ENCODE data around the gene CACNA1E. TPM values are rescaled to one million over a fixed set of nuclear protein-coding genes. Genes with fewer than 3 reads are reported as not detected.

CACNA1E gene
- total and polyA plus RNA-seq, 2 of the 4 experiments (the other 2 are of a cell fraction) = not detected

- BruUV-seq (replicated peaks) = no TSS peak
- CTCF ChIA-PET = no interaction called here
- no peak overlapping the region for H3K4me2 ChIP-seq (ENCODE audit: low read depth, low read length)
These were observed 149.2 kb downstream of the CACNA1E start for GRCh38 chr1:181632492-181632891.

More at GRCh38 chr1:181632492-181632891, 149.2 kb downstream of the CACNA1E start:
- no peaks in the 10 kb centered on the region for H3K9me1 ChIP-seq (ENCODE audit: insufficient read depth, low read length)
- H3K4me3 ChIP-seq (ENCODE audit: insufficient read depth, low read depth, low read length) = no peak overlapping the region
- H2BK15ac ChIP-seq (ENCODE audit: low read depth, low read length) = no peak overlapping the region
- H3K9me3 ChIP-seq (ENCODE audit: control insufficient read depth, insufficient read depth, low read length) = 0 out of 2 replicates have a peak, but pooled peaks cover 2% of the 10 kb centered on the region
- no peak overlapping the region for H4K5ac ChIP-seq (ENCODE audit: low read depth, low read length)
- H3K23ac ChIP-seq (ENCODE audit: low read depth, low read length) = no peak overlapping the region
- no peak overlapping the region for H2BK5ac ChIP-seq (ENCODE audit: low read depth, low read length, poor library complexity, severe bottlenecking)
- WGBS, 2 experiments (ENCODE audit: extremely low coverage in 2 of 2, insufficient read length in 1 of 2) = no CpG with 5 or more reads among the region's 1 CpG
- TF ChIP-seq SMC3 (IDR thresholded peaks at IDR 0.05; ENCODE audit: low read depth, low read length) (no peak), BHLHE40 (IDR thresholded peaks at IDR 0.05; ENCODE audit: low read depth, low read length) (no peak), MAFK (IDR thresholded peaks at IDR 0.05; ENCODE audit: low read depth, low read length) (no peak)
- no peak overlapping the region for H4K91ac ChIP-seq (ENCODE audit: insufficient read depth, low read depth, low read length)
- in situ Hi-C loops (cut with MboI; ENCODE audit: low sequenced_read_pairs) = no loop called here
- no peak overlapping the region for H2BK120ac ChIP-seq (ENCODE audit: low read depth, low read length)
- no peak overlapping the region for H4K8ac ChIP-seq (ENCODE audit: low read depth in 2 of 2, low read length in 2 of 2)
- no peaks in the 10 kb centered on the region for H3K36me3 ChIP-seq (ENCODE audit: control insufficient read depth, insufficient read depth, low read length)
- H4K20me1 ChIP-seq (ENCODE audit: insufficient read depth, low read length) = no peaks in the 10 kb centered on the region
- H2AK5ac ChIP-seq (ENCODE audit: low read depth, low read length) = no peak overlapping the region
- no peak overlapping the region for H2AFZ ChIP-seq (replicated peaks; ENCODE audit: low read length, poor library complexity)
- dilution Hi-C loops (cut with HindIII; ENCODE audit: low sequenced_read_pairs, unreplicated experiment) = no loop called here
- H3K27ac ChIP-seq (ENCODE audit: insufficient read depth, low read length) = no peak overlapping the region
- no peak overlapping the region for H3K9ac ChIP-seq (ENCODE audit: low read depth, low read length)
- DNase-seq = no peak
- H3K4ac ChIP-seq (ENCODE audit: low read depth, low read length) = no peak overlapping the region
- H3K14ac ChIP-seq (replicated peaks; ENCODE audit: low read depth, low read length) = no peak overlapping the region
- no peaks in the 10 kb centered on the region for H3K4me1 ChIP-seq (ENCODE audit: control insufficient read depth, insufficient read depth, low read length)
- H3K79me1 ChIP-seq (ENCODE audit: low read depth in 1 of 2, low read length in 2 of 2) = no peaks in the 10 kb centered on the region
- no peaks in the 10 kb centered on the region for H3K27me3 ChIP-seq (ENCODE audit: control insufficient read depth, insufficient read depth, low read length)
- POLR2A ChIA-PET (ENCODE audit: unreplicated experiment) = no interaction called here
- intact Hi-C loops (cut with micrococcal nuclease) = no loop called here
- ATAC-seq (ENCODE audit: low read depth) = no peak
- no peak overlapping the region for H3K18ac ChIP-seq (ENCODE audit: low read depth, low read length)
- no peak overlapping the region for H3K56ac ChIP-seq (ENCODE audit: extremely low read depth, insufficient read depth, low read length)
- H2AK9ac ChIP-seq (replicated peaks; ENCODE audit: low read depth, low read length, poor library complexity) = no peak overlapping the region
- H2BK20ac ChIP-seq (ENCODE audit: low read depth, low read length) = no peak overlapping the region

Data from IMR-90 (cell line).